ENCODE measurements around the gene CLASP2. TPM values are rescaled to one million over a fixed set of nuclear protein-coding genes. Genes with fewer than 3 reads are reported as not detected.

CLASP2 gene
- total RNA-seq, 4 donors from 2014 or later = 64.2 to 115 (median 92.1) TPM

DNA sequence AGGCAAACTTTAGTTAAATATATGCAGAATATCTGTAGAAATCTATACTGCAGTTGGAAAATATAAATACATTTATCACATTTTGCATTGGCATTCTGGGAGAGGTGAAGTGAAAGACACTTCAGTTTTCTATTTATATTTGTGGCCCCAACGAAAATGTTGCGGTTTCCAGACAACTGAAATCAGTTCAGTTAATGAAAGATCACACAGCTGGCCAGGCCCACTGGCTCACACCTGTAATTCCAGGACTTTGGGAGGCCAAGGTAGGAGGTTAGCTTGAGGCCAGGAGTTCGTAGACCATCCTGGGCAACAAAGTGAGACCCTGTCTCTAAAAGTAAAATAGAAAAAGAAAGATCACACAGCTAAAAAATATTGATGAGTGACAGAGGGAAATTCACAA lies 11.9 kb upstream of the CLASP2 start:
- H3K27me3 ChIP-seq = no peaks in the 10 kb centered on the region
- no peak for DNase-seq
- no peak overlapping the region for H3K4me3 ChIP-seq (replicated peaks in 1 of 3)
- H3K4me1 ChIP-seq = no peaks in the 10 kb centered on the region
- TF ChIP-seq, protein P1, sequence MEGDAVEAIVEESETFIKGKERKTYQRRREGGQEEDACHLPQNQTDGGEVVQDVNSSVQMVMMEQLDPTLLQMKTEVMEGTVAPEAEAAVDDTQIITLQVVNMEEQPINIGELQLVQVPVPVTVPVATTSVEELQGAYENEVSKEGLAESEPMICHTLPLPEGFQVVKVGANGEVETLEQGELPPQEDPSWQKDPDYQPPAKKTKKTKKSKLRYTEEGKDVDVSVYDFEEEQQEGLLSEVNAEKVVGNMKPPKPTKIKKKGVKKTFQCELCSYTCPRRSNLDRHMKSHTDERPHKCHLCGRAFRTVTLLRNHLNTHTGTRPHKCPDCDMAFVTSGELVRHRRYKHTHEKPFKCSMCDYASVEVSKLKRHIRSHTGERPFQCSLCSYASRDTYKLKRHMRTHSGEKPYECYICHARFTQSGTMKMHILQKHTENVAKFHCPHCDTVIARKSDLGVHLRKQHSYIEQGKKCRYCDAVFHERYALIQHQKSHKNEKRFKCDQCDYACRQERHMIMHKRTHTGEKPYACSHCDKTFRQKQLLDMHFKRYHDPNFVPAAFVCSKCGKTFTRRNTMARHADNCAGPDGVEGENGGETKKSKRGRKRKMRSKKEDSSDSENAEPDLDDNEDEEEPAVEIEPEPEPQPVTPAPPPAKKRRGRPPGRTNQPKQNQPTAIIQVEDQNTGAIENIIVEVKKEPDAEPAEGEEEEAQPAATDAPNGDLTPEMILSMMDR (IDR thresholded peaks at IDR 0.05) = no peak
- TF ChIP-seq POLR2A (IDR thresholded peaks at IDR 0.05) = no peak
- no peak overlapping the region for H3K27ac ChIP-seq
- 87 to 91% methylated on average over 3 of the region's 3 CpGs for WGBS, 2 donors
- no peaks in the 10 kb centered on the region for H3K36me3 ChIP-seq
- intact Hi-C loops (cut with DNase I) = no loop called here
- H3K9me3 ChIP-seq = no peaks in the 10 kb centered on the region

DNA sequence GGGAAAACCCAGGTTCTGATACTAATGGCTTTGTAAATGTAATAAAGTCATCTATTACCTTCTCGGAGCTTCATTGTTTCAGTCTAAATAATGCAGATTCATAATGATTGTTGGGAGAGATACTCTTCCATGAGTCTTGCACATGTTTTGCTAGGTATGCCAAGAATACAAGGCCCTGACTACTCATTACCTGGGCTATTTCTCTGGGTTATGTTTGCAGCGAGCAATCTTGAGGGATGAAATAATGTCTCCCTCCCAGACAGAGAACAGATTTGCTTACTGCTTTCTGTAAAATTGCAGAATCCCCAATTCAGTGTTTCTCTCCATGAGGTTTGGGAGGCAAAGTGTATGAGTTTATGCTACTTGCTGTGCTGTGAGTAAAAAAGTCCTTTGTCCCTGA lies 6.2 kb upstream of the CLASP2 start:
- no peak for TF ChIP-seq POLR2A (IDR thresholded peaks at IDR 0.05)
- TF ChIP-seq, protein P1 (IDR thresholded peaks at IDR 0.05) = no peak
- Histone ChIP-seq H3K4me1 (no peaks in the 10 kb centered on the region), H3K36me3 (no peaks in the 10 kb centered on the region), H3K4me3 (replicated peaks in 1 of 3) (no peak overlapping the region), H3K9me3 (no peaks in the 10 kb centered on the region), H3K27me3 (no peaks in the 10 kb centered on the region), H3K27ac (no peak overlapping the region)
- intact Hi-C loops (cut with DNase I) = no loop called here
- no peak for DNase-seq
- 89 to 96% methylated on average over 2 of the region's 2 CpGs for WGBS, 2 donors

DNA sequence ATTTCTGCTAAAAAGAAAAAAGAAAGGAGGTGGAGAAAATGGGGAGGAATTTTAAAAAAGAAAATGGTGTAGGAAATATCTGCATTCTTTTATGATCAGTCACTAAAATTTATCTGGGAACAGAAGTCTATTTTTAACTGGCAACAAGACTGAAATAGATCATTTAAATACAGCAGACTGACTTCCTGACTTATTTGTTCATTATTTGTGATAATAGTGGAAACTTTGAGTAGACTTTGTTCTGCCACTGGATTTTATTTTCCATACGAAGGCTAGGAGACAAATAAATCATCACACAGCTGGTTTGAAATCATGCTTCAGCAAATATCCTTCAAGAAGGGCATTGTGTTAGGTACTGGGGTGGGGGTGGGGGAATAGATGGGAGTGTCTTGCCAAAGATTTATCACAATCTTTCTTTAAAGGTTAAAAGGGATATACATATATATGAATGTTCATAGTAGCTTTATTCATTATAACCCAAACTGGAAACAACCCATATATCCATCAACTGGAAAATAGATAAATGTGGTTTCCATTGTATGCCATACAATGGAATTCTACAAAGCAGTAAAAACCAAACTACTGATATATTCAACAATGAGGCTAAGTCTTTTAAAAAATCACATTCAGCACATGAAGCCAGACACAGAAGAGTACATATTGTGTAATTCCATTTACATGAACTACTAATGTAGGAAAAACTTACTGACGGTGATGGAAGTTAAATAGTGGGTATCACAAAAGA lies 4.7 kb upstream of the CLASP2 start:
- intact Hi-C loops (cut with DNase I) = no loop called here
- no peak overlapping the region for H3K27ac ChIP-seq
- WGBS, 2 donors = 67 to 71% methylated on average over 2 of the region's 2 CpGs
- no peaks in the 10 kb centered on the region for H3K4me1 ChIP-seq
- no peak for DNase-seq
- H3K36me3 ChIP-seq = no peaks in the 10 kb centered on the region
- no peaks in the 10 kb centered on the region for H3K9me3 ChIP-seq
- no peak overlapping the region for H3K4me3 ChIP-seq (replicated peaks in 1 of 3)
- TF ChIP-seq POLR2A (IDR thresholded peaks at IDR 0.05) = no peak
- TF ChIP-seq, protein P1 (IDR thresholded peaks at IDR 0.05) = no peak
- H3K27me3 ChIP-seq = no peaks in the 10 kb centered on the region

- no peak overlapping the region for H3K4me3 ChIP-seq (replicated peaks in 1 of 3)
- H3K27ac ChIP-seq = no peak overlapping the region
- no peaks in the 10 kb centered on the region for H3K4me1 ChIP-seq
- H3K9me3 ChIP-seq = no peaks in the 10 kb centered on the region
- intact Hi-C loops (cut with DNase I) = no loop called here
- 88 to 100% methylated on average over 1 of the region's 1 CpG for WGBS, 2 donors
- no peak for DNase-seq
- no peaks in the 10 kb centered on the region for H3K36me3 ChIP-seq
- no peaks in the 10 kb centered on the region for H3K27me3 ChIP-seq
- TF ChIP-seq POLR2A (IDR thresholded peaks at IDR 0.05) = no peak
- TF ChIP-seq, protein P1 (IDR thresholded peaks at IDR 0.05) = no peak
Measured at GRCh38 chr3:33722191-33722590, 4.1 kb upstream of the CLASP2 start.

- TF ChIP-seq POLR2A (IDR thresholded peaks at IDR 0.05) = no peak
- TF ChIP-seq, protein P1 (IDR thresholded peaks at IDR 0.05) = no peak
- intact Hi-C loops (cut with DNase I) = no loop called here
- Histone ChIP-seq H3K9me3 (no peaks in the 10 kb centered on the region), H3K36me3 (no peaks in the 10 kb centered on the region), H3K4me3 (replicated peaks in 1 of 3) (peak overlapping the region; percentile 66 to 91 (median 90)), H3K27me3 (no peaks in the 10 kb centered on the region), H3K27ac (peak overlapping the region; percentile 96 to 100 (median 98)), H3K4me1 (peaks cover 8 to 10% of the 10 kb centered on the region in 2 donors)
- WGBS, 2 donors = 1 to 3% methylated on average over 7 of the region's 7 CpGs
- DNase-seq = no peak
Measured at GRCh38 chr3:33718595-33718907, 497 bp upstream of the CLASP2 start.

Measured in thyroid gland (tissue), 4 donors.